NCI-H2196 treated with DMSO at 0.1 percent for 48 hours (cell line): ENCODE results near the gene ZXDC.
A peak's percentile ranks its signal among the peaks of the same experiment; 100 is the strongest.

Experiments
- DNase-seq: peaks from one replicate; lab custom pipeline; 2025; ENCODE audit not compliant: unreplicated experiment; lab: John Stamatoyannopoulos, UW

Gene ZXDC

GRCh38 chr3:126438186-126438585 is 37.5 kb downstream of the ZXDC start:
- no peak for DNase-seq

- DNase-seq = no peak
Measured at GRCh38 chr3:126436826-126437717, 38.6 kb downstream of the ZXDC start.

- DNase-seq = no peak
Measured at GRCh38 chr3:126435456-126436315, 40.0 kb downstream of the ZXDC start.

GRCh38 chr3:126434931-126435411 is 40.7 kb downstream of the ZXDC start:
- no peak for DNase-seq

GRCh38 chr3:126434264-126434590 is 41.5 kb downstream of the ZXDC start:
- DNase-seq = no peak

GRCh38 chr3:126433496-126434263 is 42.0 kb downstream of the ZXDC start:
- DNase-seq = no peak

- no peak for DNase-seq
Measured at GRCh38 chr3:126433105-126433430, 42.6 kb downstream of the ZXDC start.

- DNase-seq = no peak
Measured at GRCh38 chr3:126432361-126433104, 43.2 kb downstream of the ZXDC start.

GRCh38 chr3:126431103-126431534 is 44.6 kb downstream of the ZXDC start:
- no peak for DNase-seq

- no peak for DNase-seq
Measured at GRCh38 chr3:126424751-126425150, 50.9 kb downstream of the ZXDC start.

- no peak for DNase-seq
Measured at GRCh38 chr3:126424039-126424717, 51.5 kb downstream of the ZXDC start.

- DNase-seq = peak; percentile 42
Measured at GRCh38 chr3:126423191-126424038, 52.3 kb downstream of the ZXDC start.

GRCh38 chr3:126422571-126423091 is 53.1 kb downstream of the ZXDC start:
- no peak for DNase-seq

GRCh38 chr3:126422121-126422520 is 53.6 kb downstream of the ZXDC start:
- no peak for DNase-seq

- DNase-seq = no peak
Measured at GRCh38 chr3:126421573-126422119, 54.0 kb downstream of the ZXDC start.

GRCh38 chr3:126419886-126420786 is 55.6 kb downstream of the ZXDC start:
- DNase-seq = no peak

GRCh38 chr3:126419151-126419703 is 56.5 kb downstream of the ZXDC start:
- DNase-seq = no peak
